CD4-positive, alpha-beta T cell treated with Interleukin-6 at 100 ng/mL for 8 hours (primary cell): Measurements from ENCODE around the gene STX1A.

Source experiments
- DNase-seq: peaks from one replicate; pipeline ENCODE4 v3.0.0-alpha.2; 2020; ENCODE audit warnings: mixed read lengths, low spot score

STX1A gene

DNA sequence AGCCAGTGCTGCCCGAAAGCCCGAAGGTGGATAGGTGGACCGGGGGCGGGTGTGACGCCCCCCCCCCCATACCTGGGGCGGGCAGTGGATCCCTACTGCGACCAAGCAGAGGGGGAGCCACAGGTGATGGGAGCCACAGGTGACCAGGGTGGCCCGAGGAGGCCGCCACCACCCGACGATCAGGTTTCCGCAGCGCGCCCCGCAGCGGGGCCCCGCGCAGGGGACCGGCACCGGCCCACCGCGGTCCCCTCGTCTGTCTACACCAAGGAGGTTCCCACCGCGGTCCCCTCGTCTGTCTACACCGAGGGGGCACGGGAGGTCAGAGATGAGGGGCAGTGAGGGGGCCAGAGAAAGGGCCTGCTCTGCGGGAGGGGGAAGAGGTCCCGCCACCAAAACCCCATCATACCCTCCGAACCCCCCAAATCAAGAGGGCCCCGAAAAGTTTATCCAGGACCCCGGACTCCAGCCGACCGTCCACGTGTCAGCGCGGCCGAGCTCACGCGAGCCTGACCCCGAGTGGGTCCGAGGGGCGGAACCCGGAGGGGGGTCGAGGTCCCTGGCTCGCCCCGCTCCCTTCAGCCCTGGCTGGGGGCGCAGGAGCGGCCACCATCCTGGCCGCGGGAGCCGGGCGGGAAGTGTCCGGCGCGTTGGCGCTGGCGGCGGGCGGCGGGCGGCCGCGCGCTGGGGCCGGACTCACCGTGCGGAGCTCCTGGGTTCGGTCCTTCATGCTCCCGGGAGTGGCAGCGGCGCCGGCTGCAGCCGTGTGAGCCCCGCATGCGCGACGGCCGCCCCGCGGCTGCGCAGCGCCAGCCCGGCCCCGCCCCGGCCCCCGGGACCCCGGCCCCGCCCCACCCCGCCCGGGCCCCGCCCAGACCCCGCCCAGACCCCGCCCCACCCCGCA is at the start of gene STX1A:
Gene STX1A (minus strand): TSS at position 765 of the 901 bp plus-strand sequence. CDS start 38 bp downstream, at position 727.
- peak; percentile 68 for DNase-seq

DNA sequence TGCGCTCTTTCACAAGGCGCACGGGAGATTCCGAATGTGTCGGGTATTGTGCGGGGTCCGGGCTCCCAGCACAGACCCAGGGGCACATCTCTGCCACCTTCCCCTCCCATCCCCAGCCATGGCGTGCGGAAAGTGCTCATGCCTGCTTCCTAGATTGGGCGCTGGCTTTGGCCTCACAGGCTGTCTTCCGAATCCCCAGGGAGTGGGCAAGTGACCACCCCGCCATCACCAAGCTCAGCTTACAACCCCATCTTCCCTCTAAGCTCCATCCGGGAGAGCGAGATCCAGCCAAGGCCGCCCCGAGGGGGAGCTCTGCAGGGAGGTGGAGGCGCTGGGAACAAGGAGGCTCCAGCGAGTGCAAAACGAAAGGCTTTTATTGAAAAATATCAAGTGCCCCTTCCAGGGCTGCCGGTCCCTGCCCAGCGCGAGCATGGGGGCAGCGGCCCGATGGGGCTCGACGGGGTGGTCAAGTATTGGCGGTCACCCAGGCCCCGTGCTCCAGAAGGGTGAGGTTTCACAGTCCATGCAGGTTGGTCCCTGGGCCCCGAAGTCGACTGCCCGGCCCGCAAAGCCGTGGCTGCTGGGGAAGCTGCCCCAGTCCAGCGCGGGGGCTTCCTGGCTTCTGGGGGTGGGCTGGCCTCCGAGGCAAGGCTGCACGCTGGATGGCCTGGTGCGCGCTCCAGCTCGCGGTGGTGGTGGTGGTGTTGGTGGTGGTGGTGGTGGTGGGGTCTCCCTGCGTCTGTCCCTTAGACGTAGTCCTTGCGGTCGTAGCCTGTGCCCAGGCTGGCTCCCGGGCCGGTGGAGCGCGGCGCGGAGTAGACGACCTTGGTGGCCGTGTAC is 49.4 kb upstream of the STX1A start:
- no peak for DNase-seq

DNA sequence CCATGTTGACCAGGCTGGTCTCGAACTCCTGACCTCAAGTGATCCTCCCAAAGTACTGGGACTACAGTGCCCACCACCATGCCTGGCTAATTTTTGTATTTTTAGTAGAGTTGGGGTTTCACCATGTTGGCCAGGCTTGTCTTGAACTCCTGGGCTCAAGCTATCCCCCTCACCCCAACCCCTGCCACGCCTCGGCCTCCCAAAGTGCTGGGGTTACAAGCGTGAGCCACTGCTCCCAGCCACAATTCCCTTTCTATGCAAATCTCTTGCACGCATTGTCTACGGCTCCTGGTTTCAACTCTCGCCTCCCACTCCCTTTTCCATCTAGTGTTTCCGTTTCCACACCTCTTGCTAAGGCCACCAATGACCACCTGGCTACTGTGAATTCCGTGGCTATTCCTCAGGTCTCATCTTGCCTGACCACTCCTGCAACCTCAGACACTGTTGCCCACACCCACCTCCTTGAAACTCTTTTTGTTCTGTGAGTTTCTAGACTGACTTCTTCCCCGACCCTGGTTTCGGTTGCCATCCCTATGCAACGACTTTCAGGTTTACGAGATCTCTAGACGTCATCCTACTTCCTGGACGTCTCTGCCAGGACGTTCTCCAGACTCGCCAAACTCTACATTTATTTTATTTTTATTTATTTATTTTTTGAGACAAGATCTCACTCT is 47.2 kb upstream of the STX1A start:
- no peak for DNase-seq

DNA sequence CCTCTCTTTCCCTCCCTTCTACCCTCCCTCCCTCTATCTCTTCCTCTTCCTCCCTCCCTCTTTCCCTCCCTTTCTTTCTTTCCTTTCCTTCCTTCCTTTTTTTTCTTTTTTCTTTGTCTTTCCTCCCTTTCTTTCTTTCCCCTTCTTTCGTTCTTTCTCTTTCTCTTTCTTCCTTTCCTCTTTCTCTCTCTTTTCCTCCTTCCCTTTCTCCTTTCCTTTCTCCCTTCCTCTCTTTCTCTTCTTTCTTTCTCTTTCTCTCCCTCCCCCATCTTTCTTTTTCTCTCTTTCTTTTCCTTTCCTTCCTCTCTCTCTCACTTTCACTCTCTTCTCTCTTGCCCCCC is 43.2 kb upstream of the STX1A start:
- DNase-seq: no peak

DNA sequence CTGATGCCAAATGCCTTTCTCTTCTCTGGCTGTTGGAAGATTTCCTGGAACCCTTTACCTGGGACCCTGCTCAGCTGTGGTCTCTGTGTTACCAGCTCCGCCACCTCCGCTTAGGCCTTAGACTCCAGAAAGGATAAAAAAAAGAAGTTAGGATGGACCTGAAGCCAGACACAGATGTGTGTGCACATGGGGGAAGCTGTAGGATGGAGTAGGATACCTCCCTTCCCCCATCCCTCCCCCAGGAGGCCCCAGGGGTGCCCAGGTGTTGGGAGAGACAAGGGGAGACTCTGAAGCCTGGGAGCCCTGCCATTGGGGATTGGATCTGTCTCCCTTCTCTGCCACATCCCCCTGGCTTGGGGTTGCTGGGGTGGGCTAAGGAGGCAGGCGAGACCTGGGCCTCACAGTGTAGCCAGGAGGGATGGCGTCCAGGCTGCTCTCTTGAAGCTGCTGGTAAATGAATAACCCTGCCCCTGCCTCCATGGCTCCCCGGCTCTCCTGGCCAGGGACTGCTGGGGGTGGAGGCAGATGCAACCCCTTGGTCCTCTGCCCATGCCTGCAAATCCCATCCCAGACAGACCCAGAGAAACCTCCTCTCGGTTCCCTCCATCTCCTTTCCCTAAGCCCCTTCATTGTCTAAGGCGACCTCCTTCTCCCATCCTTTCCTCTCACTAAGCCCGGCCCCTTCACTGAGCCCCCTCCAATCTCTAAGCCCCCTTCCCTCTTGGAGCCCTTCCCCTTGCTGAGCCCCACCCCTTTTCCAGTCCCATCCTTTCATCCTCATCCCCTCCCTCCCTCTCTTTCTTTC is 42.6 kb upstream of the STX1A start:
- DNase-seq: no peak

DNA sequence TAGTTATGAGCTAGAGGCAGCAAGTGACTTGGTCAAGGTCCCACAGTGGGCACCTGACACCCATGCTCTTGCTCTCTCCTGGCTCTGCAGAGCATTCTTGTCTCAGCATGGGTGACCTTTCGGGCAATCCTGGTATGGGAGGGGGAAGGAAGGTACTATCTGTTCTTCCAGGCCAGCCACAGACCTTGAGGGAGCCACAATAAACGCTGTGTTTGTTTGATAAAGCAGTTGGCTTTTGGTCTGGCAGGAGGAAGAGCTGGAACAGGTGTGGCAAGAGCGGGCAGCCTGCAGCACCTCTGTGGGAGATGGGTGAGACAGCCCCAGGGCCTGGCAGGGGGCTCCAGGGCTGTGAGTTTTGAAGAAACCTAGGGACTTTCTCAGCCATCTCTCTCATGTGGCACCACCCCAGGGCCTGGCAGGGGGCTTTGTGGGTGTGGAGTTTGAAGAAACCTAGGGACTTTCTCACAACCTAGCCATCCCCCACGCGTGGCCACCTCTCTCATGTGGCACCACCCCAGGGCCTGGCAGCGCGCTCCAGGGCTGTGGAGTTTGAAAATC is 39.2 kb upstream of the STX1A start:
- no peak for DNase-seq

DNA sequence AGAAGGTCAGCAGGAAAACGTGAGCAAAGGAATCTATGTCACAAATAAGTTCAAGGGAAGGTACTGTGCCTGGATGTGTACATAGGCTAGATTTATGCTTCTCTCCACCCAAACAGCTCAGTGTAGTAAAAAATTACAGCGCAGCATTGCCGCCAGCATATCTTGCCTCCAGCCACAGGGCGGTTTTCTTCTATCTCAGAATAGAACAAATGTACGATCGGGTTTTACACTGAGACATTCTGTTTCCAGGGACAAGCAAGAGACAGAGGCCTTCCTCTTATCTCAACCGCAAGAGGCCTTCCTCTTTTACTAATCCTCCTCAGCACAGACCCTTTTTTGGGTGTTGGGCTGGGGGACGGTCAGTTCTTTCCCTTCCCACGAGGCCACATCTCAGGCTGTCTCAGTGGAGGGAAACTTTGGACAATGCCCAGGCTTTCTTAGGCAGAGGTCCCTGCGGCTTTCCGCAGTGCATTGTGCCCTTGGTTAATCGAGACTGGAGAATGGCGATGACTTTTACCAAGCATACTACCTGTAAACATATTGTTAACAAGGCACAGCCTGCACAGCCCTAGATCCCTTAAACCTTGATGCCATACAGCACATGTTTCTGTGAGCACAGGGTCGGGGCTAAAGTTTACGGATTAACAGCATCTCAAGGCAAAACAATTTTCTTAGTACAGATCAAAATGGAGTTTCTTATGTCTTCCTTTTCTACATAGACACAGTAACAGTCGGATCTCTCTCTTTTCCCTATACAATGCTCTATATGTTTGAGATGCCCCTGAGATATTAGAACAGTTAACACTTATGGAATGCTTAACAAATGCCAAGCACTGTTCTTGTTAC is 30.7 kb upstream of the STX1A start:
- DNase-seq: no peak

DNA sequence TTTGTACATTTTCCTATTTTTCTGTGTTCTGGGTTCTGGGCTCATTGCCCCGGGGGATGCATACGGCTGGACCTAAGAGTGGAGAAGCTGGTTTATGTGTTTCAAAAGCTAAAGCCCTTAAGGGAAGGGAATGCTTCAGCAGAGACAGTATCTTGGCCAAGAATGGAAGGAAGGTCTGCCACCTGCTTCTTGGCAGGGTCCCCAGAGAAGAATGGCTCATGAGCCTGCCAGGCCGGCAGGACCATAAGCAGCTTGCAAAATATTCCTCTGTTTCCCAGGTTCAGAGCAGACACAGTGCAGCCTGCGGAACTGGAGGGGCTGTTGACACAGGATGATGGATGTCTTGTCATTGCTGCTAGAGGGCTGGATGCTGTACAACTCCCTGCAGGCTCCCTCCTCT is 26.9 kb upstream of the STX1A start:
- no peak for DNase-seq

DNA sequence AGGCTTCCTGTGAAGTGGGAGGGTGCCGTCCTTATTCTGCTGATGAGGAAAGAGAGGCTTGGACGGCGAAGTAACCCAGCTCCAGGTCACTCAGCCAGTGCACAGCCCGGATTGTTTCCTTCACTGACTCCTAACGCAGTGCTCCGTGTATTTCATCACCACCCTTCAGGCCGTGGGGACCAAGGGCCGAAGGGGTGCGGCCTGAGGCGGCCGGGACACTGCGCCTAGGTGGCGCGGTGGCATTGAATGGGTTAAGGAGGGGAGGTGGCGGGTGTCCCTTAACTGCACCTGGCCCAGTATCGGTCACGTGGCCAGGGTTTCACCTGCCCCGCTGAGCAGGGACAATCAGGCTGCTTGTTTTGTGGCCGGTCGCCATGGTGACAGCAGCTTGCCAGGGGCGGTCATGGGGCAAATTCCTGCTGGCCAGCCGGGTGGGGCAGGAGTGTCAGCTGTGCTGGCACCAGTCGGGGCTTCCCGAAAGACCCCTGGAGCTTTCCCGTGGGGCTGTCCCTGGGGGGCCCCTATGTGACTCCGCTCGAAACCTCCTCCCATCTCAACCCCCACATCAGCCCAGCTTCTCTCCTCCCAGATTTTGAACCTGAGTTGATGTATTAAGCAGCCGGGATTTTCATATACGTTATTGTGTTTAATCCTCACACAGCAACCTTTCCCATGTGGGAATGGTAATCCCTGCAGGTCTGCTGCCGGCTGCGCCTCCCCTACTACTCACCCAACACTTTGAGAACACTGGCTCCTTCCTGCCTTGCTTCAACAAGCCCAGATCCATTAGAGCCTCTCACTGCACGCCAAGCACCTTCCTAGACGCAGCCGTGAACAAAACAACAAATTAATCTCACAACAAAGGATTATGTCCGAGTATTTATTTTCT is 23.5 kb upstream of the STX1A start:
- DNase-seq: no peak

DNA sequence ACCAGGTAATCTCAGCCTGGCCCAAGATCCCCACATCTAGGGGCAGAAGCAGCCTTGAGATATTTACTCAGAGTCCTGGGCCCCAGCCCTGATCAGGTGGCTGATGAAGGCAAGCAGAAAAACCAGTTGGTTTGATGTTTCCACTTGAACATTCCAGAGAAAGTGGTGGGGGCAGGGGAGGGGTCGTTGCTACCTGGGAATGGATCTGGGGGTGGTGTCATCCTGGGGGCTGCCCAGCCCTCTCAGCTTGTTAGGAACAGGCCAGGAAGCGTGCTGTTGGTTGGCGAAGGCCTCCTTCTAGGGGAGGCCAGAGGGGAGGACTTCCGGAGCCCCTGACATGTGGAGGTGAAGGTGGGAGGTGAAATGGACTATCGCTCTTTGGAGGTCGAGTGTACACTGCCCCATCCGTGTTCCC is 22.9 kb upstream of the STX1A start:
- DNase-seq: no peak

DNA sequence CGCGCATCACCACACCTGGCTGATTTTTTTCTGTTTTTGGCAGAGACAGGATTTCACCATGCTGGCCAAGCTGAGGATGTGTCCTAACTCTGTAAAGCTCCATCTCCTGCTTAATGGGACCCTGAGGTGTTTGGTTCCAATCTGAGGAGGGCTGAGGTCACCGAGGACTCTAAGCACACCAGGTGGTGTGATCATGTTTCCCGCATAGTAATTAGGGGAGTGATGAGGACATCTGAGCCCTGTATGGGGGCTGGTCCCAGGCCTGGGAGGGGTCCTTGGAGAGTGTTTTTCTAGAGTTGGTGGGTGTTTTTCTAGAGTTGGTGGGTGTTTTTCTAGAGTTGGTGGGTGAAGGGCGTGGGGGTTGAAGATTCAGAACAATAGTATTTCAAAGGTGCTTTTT is 22.1 kb upstream of the STX1A start:
- no peak for DNase-seq

DNA sequence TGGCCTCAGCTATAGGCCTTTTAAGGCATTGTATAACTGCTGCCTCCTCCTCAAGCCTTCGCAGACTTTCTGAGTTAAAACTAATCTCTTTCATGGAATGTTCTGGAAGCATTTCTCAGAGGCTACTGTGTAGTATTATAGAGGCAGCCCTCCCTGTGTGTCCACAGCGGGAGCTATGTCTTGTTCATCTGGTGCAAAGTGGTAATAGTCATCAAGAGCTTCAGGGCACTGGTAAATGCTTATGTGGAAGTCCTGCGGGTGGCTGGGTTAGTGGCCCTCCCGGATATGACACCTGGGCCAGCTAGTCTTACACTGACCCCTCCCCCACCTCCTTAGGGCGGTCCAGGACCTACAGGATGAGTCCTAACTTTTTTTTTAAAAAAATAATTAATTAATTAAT is 21.3 kb upstream of the STX1A start:
- DNase-seq: no peak

DNA sequence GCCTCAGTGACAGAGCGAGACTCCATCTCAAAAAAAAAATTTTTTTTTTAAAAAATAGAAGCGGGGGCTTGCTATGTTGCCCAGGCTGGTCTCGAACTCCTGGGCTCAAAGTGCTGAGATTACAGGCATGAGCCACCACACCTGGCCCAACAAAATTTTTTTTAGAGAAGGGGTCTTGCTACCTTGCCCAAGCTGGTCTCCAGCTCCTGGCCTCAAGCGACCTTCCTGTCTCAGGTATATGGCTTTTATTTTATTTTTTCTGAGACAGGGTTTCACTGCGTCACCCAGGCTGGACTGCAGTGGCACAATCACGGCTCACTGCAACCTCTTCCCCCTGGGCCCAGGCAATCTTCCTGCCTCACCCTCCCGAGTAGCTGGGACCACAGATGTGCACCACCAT is 20.7 kb upstream of the STX1A start:
- DNase-seq: no peak

DNA sequence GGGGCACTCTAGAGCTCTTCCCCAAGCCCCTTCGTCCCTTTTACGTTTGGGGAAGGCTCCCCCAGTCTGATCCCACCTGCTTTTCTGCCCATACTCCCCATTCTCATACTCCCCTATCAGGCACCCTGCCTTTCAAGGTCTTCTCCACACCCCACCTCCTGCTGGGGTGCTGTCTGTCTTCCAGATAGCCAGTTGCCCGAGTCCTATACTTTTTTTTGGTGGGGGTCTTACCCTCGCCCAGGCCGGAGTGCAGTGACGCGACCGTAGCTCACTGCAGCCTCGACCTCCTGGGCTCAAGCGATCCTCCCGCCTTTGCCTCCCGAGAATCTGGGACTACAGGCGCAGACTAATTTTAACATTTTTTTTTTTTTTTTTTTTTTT is 19.9 kb upstream of the STX1A start:
- no peak for DNase-seq

DNA sequence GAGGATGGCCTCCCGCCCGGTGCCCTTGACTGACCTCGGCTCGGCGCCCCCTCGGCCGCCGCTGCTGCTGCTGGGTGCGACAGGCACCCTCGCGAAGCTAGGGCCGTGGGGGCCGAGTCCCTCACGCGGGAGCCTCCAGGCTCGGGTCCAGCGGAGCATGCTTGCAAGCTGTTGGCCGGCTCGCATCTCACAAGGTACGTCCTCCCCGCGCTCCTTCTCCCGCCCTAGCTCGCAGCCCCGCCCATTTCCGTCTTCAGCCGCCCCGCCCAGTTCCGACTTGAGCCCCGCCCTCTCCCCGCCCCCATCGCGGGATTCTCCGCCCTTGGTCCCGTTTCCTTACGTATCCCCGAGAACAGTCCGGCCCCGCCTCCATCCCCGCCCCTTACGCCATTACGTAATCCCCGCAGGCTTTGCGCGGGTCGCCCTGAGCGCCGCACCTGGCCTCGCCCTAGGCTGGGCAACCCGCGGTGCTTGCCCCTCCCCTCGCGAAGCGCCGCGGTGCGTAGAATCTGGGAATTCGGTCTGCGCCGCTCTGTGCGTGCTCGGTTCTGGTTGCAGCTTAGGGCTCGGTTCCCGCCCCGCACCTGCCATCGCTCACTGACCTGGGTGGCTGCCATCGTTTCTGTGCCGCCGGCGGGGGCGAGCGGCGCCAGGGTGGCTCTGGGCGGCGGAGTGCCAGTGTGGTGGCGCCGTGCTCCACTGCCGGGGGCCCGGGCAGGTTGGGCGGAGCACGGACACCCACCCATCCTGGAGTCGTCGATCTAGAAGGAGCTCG is 19.3 kb upstream of the STX1A start, which contains the start of gene ABHD11:
Gene ABHD11 (minus strand): TSS at position 191 of the 775 bp plus-strand sequence. CDS start 32 bp downstream, at position 159.
- peak; percentile 98 for DNase-seq

DNA sequence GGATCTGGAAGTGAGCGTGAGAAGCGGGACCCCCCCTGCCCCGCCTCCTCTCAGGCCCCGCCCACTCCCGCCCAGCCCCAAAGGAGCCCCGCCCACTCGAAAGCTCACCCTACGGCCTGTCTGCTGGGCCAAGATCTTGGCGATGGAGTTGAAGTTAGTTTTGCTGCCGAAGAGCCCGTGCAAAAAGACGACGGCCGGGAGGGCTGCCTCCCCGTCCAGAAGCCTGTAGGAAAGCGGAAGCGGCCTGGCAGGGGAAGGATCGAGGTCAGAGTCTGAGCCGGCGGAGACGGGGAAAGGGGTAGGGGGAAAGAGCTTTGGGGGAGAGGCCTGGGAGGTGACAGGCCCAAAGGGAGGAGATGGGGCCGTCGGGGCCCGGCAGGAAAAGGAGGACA is 18.7 kb upstream of the STX1A start:
- DNase-seq: peak; percentile 57

DNA sequence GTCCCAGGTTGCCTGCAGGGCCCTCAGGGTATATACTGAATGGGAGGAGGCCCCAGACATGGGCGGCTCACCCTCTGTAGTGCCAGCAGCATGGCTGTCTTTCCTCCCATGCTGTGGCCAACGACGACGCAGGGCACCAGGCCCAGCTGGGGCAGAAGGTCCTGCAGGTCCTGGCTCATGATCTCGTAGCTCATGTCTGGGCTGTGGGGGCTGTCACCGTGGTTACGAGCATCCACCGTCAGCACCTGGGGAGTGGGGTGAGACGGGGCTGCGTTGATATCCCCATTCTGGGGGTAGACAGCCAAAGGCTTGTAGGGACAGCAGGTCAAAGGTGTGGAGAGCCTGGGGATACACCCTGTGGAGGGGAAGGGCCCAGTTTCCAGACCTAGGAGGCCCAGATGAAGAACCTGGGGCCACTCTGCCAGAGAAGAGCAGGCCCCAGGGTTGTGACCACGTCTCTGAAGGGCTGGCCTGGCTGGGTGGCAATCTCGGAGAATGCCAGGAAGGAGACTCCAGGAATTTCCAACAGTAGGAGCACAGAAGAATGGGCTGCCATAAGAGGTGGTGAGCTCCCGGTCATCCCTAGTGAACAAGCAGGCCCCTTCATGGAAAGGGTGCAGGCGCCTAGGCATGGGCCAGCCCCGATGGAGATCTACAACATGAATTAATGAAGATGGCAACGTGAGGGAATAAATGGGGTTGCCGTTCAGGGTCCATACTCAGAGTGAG is 18.2 kb upstream of the STX1A start:
- DNase-seq: no peak

DNA sequence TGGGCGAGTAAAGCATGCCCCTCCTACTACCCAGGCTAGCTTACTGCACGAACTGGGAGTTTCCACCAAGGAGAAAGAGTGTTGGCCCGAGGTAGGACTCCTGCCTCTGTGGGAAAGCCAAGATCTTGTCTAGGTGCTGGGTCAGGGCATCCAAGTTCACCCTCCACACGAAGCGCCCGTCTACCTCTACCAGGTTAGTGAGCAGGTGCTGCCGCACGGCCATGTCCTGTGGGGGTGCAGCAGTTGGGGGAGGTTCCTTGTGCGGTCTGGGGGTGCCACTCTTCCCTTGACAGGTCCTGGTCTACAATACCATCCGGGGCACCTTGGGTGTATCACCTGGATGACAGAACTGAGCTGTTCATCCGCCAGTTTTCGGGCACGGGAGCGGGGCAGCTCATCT is 17.4 kb upstream of the STX1A start:
- no peak for DNase-seq
